NCI-H1417 treated with DMSO at 0.1 percent for 48 hours (cell line): ENCODE results near the gene PRSS12.
"Not testable (repeated sequence)": the region's sequence is repeated elsewhere in the genome, so short reads cannot be mapped to it uniquely, and the experiment has no call there.

ENCODE experiments used
- DNase-seq: peaks from one replicate; lab custom pipeline; 2025; lab: John Stamatoyannopoulos, UW

Gene PRSS12

DNA sequence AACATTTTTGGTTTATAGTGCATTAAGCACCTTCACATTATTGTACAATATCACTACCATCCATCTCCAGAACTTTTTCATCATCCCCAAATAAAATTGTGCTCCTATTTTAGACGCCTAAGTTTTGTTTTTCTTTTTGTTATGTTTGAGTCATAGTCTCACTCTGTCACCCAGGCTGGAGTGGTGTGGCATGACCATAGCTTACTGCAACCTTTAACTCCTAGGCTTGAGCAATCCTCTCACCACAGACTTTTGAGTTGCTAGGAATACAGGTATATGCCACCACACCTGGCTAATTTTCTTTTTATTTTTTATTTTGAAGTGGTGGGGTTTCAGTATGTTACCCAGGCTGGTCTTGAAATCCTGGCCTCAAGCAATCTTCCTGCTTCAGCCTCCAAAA is 33.9 kb downstream of the PRSS12 start:
- no peak for DNase-seq

DNA sequence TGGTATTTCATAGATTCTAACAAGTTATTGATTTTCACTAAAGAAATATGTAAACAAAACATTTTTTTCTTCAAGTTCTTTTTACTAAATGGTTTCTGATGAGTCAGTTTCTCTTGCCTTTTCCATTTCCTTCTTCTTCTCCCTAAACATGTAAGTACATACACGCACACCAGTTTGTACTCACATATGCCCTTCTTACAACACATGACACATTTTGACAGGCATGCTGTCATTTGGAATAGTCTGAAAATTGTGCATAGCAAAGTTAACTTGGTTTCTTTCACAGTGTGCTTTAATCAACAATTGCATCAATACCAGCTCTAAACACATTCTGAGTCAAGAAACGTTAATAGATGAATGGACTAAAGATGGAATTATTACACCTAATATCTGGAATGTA is 35.1 kb downstream of the PRSS12 start:
- DNase-seq: no peak

DNA sequence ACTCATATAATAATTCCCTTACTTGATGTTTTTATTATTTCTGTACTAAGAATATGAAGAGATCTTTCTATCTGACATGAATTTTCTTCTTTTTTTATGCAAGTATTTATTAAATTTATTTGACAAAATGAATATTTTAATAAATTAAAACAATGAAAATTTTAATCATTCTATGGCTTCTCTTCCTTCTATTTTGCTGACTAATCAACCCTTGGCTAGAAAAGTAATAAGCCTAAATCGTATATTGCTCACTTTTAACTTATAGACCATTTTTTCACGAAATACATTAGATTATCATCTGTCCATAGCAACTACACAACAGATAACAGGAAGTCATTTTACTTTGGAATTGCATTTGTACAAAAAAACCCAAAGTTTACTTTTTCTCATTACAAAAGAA is 38.6 kb downstream of the PRSS12 start:
- DNase-seq: no peak

DNA sequence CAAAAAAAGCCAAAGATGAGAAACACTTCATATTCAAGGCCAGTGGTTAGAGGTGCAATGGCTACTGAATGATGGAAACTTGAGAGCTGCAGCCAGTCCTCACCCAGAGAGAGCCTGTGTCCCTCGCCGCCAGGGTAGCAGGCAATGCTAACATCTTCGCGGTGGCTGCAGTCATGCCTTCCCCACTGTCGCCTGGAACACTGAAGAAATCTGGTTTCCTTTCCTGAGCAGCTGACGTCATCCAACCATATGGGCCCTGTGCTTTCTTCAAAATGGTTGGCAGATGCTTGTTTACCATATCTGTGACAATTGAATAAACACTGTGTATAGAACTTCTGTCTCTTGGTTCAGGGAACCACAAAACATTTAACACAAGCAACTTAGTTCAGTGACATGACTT is 39.7 kb downstream of the PRSS12 start:
- DNase-seq: no peak

DNA sequence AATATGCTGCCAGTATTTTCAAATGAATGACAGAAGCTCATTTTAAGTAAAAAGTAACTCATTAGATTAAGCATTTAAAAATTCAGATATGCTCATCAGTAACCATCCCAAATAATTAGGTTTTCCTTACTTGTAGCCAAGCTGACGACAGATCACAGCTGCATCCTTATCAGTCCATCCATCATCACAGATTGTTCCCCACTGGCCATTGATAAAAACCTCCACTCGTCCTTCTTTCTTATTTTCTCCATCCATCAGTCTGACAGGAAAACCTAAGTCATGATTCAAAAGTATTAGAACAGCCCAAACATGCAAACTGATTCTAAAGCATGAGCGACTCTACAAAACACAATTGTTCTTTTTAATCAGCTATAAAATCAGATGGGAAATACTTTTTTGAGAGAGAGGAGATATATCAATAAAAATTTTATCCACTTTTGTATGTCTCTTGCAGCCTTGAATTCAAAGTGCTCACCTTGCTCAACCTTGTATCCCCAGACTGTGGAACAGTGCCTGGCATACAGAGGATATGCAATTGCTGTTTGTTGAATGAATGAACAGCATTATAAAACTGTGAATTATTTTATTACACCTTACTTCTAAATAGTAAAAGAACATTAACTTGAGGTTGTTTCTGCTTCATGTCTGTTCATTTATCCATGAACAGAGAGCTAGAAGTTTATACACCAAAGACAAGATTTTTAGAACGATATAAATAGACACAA is 44.3 kb downstream of the PRSS12 start:
- no peak for DNase-seq

DNA sequence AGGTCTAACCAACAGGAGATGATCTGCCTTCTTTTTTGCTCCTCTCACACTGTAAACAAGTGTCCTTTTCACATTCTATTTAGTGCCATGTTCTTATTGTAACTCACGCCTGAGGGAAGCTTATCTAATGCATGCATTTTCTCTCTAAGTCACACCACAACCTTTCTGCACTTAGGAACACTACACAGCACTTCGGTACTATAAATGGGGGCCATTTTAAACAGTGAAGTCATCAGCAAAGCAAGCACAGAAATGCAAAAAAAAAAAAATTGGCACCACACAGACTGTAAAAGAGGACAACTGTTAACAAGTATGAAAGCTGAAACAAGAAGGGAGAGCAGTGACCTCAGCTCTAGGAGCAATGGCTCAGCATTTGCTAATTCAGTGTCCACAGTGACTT is 45.2 kb downstream of the PRSS12 start:
- no peak for DNase-seq

DNA sequence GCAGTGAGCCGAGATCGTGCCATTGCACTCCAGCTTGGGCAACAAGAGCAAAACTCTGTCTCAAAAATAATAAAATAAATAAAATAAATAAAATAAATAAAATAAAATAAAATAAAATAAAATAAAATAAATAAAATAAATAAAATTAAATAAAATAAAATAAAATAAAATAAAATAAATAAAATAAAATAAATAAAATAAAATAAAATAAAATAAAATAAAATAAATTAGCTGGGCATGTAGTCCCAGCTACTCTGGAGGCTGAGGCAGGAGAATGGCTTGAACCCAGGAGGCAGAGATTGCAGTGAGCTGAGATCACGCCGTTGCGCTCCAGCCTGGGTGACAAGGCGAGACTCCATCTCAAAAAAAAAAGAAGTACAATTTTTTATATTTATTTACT is 53.2 kb downstream of the PRSS12 start:
- DNase-seq: not testable (repeated sequence)

DNA sequence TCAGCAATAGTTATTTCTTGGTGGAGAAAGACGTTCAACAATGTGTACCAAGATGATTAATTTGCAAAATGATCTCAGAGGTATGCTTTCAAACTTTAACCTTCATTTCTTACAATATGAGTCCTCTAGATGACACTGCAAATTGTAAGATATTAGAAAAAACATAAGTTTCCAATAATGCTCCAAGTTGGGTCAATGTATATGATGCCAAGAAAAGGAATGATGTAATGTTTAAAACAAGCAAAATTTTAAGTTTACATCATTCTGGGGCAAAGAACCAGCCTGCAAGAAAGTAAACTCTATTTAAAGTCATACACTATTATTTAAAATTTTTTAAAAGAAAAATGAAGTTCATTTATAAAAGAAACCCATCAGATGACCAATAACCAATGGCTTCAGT is 56.1 kb downstream of the PRSS12 start:
- DNase-seq: no peak

DNA sequence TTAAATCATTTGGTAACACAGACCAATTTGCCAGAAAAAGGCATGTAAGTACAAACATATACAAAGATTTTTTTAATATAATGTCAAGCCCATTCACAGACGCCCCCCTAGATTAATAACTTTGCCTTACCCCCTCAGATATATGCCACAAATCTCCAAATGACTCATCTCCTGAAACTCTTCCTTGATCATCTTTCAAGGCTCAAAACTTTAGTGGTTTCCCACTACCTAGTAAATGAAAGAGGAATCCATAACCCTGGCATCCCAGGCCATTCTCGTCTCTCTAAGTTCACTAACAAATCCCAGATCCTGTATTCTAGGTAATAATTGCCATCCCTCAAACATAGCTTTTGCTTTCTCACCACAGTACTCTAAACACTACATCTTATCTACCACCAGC is 61.9 kb downstream of the PRSS12 start:
- no peak for DNase-seq

DNA sequence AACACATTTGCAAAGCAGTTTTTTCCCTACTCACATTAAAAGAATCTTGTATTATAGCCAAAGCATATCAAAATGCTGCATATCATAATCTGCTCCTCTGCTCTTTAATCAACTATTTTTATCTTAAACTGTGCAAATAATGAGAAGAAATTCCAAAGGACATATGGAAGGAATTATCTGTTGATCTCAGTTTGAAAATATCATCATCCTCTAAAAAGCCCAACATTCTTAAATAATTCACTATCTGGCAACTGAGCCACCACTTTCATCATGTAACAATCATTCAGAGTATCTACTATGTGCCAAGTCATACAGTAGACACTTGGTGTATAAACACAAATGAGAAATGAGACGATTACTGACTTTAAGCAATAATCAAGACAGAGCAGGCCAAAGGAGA is 63.0 kb downstream of the PRSS12 start:
- DNase-seq: no peak

DNA sequence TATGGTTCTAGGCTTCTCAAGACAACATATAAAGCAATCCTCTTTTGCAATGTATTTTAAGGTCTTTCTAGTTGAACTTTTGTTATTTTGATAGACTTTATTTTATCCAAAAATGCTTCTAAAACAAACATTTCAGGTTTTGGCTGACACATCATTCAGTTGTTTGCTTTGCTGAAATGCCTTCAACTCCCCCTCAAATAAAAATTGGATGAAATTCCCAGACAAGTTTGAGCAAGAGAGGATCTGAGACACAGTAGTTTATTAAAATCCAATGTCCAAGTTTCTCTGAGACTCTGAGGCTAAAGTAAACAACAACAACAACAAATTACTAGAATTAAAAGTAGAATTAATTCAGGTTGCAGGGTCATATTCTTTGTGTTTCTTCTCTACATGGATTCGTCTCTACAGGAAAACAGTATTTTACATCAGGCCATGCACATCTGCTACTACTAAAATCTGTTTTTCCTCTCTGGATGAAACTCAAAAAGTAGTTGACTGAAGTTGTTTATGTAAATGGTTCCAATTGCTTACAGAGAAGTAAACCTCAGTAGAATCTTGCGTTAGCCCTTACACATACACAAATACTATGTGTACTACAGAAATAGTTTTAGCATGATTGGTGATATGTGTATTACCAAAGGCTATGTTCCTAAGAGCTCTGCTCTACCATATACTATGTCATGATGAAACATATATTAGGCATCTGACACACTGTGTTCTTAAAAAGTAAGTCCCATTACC is 64.9 kb downstream of the PRSS12 start:
- DNase-seq: no peak

DNA sequence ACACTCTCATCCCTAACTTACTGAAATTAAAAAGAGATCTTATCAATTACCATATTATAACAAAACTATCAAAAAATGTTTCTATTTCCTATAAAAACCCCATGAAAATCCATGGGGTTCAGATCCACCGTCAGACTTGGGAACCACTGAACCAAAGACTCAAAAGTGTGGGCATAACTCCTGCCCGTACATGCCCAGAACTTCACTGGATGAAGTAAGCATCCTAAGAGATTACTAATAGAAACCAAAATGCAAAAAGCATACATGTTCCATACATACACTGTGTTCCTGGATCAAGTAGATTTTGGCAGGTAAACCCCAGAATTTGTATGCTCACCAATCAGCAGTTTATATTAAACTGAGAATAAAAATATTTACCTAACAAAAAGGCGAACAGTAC is 66.1 kb downstream of the PRSS12 start:
- DNase-seq: no peak

DNA sequence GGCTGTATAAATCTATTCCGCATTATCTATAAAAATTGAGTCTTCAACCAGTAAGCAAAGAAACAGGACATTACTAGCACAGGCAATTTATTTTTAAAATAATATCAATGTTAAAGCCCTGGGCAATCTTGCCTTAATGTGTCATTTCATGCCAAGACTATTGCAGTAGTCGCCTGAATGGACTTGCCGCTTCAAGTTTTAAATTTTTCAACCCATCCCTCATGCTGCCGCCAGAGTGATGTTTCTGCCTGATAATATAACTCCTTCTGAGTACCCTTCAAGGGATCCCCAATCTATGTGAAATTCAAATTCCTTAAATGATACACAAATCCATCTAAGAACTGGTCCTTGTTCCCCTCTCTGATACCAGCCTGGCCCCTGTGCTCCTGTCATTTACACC is 66.9 kb downstream of the PRSS12 start:
- DNase-seq: no peak

DNA sequence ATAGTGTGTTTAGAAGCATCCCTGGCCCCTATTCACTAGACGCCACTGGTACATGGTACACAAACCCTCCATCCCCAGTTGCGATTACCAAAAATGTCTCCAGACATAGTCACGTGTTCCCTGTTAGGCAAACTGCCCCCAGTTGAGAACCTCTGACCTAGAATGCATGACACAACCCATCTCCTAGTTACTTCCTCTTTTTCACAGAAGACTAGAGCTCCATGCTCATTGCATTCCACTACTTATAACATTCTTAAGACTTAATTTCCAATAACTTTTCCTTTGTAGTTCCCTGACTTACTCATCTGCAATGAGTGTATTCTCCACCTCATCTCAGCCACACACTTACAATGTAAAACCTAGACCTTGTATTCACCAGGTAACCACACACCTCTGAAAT is 68.6 kb downstream of the PRSS12 start:
- no peak for DNase-seq

DNA sequence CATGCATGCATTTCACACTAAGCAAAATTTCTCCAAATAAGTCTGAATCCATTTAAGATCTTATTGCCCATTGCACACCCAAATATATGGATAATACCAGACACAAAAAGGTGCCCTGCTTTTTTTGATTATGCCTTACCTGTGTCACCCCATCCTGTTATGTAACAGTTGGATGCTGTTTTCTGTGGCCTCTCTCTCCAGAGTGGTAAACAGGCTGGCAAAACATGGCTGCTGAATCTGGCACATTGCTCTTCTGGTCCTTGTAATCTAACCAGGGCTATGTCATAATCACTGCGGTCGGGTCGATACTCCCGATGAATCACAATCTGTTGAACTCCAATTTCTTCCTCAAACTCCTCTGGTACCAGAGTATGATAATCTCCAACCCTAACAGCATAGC is 70.1 kb downstream of the PRSS12 start:
- DNase-seq: no peak

DNA sequence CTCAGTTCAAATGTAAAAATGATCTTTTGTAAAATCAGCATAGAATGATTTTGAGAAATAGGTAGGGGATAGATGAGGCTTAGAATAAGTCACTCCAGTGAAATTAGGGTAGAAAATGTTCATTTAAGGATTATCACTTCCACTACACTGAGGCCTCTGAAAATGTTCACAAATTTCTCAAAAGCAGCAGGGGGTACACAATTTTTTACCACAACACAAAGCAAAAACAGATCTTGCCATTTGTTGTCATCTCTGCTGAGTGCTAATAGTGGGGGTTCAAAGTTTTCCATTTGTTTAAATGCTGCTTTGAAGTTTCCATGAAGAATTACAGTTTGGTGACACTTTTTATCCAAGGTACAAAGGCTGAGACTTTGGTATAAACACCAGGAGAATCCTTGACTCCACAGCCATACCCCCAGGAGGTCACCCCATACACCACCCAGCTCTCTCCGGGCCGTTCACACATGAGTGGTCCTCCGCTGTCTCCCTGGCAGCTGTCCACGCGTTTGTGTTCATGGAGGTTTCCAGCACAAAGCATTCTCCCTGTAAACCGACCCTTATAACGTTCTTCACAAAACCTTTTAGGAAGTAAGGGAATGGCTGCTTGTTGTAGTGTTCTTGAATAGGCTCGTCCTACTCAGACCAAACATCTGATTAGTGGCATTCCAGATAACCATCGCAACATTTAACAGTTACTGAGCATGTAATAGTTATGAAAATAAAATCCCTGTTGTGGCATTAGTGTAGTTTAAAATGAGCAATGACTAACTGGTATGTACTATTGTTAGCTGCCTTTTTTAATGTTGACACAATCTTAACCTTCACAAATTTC is 71.0 kb downstream of the PRSS12 start:
- no peak for DNase-seq

DNA sequence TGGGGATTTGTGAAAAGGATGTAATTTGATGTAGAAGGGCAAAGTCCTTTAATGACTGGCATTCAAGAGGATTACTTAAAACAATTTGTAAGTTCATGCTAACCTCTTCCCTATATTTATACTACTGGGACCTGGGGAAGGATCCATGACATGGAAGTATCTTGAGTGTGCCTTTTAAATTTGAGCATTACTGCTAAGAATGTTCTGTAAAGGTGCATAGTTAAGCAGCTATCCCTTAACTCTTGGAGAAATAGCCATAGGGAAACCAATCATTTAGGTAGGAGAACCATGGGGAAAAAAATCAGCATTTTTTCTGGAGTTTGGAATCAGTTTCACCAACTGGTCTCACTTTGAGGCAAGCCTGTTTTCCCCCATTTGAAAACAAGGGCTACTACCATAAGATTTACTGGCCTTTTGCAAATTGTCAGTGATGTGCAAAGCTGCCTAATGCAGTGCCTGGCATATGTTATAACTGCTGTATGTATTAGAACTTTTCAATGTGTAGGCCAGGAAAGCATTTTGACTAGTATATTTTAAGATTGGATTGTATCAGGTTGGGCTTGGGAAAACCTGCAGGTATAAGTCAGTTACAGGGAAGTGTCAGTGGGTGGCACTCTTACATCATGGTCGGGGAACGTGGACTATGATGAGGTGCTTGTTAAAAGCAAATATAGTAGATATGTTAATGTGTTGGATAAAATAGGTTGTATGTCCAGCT is 72.1 kb downstream of the PRSS12 start:
- DNase-seq: peak; percentile 8

DNA sequence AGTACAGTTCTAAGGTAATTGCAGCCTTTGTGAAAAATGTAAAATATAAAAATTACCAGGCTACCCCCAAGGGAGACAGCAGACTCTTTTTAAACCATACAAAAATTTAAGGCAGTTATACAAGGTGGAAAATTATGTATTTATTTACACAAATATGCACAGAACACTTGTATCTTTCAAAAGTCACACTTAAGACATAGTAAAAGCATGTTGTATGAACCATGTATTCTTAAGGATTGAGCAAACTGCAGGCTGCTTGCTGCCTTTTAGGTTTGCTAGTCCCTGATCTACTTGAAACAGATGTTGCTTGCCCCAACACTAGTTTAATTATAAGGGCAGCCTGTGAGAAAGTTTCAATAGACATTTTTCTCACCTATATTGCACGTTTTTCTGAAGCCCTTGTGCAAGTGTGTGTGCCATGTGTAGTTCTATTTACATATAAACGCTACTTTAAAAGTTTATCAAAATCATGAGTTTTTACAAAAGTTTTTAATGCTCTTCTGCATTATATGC is 72.8 kb downstream of the PRSS12 start:
- DNase-seq: no peak

DNA sequence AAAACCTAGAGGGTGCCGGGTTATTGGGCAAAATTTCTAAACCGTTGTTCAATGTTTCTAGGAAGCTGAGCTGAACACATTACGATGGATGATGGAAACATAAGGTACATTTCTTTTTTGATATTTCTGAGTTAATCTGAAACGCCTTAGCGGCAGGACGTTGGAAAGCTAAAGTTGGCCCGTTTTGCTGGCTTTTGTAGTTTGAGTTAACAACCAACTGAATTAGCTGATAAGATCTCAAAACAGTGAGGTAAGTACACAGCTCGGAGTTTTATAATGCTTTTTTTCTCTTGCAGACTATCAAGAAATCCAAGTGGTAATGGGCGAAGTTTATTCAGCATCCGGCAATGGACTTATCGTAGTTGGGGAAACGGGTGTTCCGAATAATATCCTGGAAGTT is 73.5 kb downstream of the PRSS12 start:
- DNase-seq: no peak

DNA sequence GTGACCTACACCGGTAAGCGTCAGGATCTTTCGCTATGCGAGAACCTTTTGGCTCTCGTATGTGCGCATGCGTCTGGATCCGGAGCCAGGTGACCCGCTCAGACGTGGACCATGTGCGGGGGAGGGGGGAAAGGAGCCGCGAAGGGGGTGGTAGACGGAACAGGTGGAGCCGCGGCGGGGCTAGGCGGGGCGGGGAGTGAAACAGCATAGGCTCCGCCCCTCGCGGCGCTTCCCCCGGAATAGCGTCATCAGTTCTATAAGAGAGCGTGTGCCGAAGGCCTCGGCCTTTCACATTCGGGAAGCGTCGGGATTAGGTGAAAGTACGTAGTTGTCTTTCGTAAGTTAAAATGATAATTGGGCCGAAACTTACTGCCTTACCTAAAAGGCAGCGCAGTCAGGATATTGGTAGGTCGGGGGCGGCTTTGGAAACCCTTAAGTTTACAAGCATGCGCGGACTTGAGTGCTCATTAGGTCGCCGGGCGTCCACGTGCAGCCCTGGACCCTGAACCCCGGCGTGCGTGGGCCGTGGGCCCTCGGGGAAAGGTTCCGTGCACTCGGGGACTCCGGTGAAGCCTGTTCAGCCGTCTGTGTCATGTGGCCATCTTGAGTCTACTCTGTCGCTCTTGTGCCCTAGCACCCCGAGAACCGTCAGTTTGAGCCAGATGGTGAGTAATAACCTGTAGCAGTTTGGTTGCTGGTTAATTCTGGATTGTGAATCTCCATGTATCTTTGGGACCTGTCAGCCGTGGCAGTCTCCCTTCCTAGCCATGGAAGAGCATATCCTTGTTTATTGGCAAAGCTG is 74.1 kb downstream of the PRSS12 start:
- peak; percentile 88 for DNase-seq

DNA sequence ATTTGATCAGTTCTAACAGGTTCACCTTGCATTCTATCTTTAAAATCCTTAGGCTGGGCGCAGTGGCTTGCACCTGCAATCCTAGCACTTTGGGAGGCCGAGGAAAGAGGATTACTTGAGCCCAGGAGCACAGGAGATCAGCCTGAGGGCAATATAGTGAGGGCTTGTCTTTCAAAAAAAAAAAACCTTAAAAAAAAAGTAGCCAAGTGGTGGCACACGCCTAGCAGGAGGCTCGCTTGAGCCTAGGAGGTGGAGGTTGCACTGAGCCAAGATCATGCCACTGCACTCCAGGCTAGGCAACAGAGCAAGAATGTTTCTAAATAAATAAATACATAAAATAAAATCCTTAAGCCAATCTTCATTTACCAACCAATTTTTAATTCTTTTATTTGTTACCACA is 75.6 kb downstream of the PRSS12 start:
- DNase-seq: no peak
